GM12874 (cell line): ENCODE data around the gene SH3GL1.

ENCODE experiments used
- CTCF ChIP-seq: IDR thresholded peaks from 2 replicates; pipeline ENCODE4 v1.5.1; 2011; ENCODE audit warnings: low read depth, mild to moderate bottlenecking, control low read depth, low read length, moderate library complexity; ENCODE audit not compliant: insufficient read depth

SH3GL1 gene

DNA sequence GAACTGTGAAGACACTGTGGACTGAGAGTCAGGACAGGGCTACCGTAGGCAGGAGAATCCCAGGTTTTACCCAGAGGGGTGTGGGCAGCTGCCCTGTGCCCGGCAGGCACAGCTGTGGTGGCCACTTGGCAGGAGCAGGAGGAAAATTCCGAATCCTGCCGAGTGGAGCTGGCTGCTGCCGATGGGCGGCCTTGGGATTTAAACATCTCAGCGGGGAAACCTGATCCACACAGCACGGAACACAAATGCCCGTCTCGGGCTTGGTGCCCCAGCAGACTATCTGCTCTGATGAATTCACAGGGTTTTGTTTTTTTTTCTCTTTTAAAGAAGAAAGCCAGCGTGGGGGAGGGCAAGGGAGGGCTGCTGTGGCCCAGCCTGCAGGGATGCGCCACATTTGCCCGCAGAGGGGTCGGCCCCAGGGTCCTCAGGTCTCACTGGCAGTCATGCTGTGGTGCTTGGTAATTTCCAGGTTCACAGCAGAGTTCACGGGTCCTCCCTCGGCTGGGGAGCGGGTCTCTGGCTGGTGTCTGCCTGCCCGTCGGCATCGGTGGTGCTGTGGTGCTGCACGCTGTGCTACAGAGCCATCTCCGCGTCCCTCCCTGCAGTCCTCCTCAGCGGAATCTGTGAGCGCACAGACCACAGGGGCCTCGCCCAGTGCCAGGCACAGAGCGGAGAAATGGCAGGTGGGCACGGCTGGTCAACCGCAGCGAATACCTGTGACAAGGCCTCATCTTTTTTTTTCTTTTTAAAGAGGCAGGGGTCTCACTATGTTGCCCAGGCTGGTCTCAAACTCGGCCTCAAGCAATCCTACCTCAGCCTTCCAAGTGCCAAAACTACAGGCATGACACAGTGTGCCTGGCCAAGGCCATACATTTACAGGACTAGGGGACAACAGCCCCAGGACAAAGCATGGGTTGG lies 28.8 kb downstream of the SH3GL1 start:
- no peak for TF ChIP-seq CTCF

DNA sequence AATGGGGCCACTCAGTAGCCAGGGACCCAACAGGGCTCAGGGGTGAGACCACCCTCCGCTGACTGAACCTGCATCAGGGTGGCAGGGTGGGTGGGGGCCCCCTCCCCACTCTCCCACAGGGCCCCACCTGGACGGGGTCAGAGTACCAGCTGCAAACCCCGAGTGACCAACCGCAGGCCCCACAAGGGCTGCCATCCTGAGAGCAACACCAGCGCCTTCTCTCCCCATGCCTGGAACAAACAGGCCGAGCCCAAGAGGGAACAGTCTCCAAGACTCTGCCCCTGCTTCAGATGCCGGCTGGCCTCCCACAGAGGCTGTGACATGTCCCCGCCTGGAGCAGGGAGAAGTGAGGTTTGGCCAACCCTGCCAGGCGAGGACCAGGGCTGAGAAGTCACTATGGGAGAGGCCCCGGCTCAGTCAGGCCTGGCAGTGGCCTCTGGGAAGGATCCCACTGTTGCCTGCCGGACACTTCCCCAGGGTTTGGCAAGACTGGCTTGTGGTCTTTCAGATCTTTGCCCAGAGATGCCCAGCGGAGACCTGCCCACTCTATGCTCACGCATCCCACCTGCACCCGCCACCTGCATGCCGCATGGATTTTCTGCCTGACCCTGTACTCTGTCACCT lies 29.8 kb downstream of the SH3GL1 start:
- TF ChIP-seq CTCF, result no peak

- peak; percentile 76 for TF ChIP-seq CTCF
These were observed 30.5 kb downstream of the SH3GL1 start for GRCh38 chr19:4369888-4370260.

DNA sequence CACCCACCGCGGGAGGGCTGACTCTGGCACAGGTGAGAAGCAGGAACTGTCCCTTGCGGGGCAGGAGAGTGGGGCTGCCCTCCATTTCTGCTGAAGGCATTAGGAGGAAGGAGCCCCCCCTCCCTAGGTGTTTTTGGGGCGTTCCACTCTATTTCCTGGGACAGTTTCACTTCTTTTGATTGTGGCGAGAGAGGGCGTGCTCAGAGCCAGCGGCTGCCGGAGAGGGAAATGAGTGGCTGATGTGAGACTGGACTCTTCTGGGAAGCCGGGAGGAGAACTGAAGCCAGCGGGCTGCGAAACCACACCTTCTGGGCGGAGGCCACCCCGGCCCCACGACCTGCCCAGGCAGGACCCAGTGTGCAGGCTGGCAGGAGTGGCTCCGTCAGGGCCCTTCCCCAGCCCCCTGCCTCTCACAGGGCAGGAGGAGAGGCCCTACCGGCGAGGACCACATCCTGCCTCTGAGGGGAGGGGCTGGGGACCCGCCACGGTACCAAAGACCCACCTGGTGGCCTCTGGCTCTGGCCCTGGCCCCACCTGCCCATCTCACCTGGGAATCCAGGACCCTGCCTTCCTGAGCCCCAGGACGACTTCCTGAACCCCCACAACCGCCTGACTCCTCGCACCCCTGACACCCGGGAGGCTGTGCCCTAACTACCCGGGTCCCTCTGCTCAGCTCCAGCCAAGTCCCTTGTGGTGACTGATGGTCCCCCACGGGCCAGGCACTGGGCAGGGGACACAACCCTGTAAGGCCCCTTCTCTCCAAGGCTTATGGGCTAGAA lies 31.0 kb downstream of the SH3GL1 start:
- no peak for TF ChIP-seq CTCF

DNA sequence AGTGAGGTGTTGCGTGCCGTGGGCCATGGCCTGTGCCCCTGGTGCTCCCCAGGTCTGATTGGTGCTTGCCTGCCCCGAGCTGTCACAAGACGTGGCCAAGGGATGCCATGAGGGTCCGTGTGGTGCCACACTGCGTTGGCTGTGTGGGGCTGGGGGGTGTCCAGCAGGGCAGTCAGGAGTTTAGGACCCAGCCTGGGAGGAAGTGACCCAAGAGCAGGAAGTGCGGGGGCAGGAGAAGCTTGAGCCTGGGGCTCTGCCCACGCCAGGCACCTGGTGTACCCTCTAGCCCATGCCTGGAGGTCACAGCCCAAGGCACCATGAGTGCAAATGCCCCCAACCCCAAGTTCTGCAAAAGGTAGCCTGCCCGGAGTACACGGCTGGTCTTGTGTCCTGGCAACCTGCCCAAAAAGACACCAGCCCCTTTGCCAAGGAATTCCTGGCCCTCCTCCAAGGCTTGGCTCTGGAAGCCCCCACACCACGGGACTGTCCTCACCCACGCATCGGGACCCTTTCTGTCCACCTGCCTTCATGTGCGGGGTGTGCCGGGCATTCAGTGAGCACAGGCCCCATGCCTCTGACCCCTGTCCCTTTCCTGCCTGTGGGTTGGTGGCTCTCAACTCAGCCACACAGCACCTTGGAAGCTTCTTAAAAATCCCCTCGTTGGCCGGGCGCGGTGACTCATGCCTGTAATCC lies 32.1 kb downstream of the SH3GL1 start:
- no peak for TF ChIP-seq CTCF

- TF ChIP-seq CTCF, result no peak
These were observed 32.6 kb downstream of the SH3GL1 start for GRCh38 chr19:4367781-4368127.

DNA sequence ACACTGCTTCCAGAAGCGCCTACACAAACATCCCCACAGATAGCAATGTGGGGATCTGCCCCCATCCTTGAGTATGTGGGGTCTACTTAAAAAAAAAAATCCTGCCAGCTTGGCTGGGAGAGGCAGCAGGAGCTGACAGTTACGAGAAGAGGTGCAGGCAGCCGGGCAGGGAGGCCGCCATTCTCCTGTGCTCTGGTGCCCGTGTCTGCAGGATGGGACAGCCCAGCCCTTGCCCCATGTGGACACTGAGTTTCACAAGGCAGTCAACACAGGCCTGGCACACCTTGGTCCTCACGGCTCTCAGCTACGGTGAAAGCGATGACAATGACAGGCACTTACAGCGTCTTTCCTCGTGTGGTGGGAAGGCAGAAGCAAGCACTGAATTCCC lies 33.0 kb downstream of the SH3GL1 start:
- TF ChIP-seq CTCF, result no peak
